NCI-H748 (cell line): ENCODE measurements around the gene AGPAT3.
A peak's percentile ranks its signal among the peaks of the same experiment; 100 is the strongest.

Experiments
- DNase-seq: peaks from one replicate; lab custom pipeline; 2025; ENCODE audit not compliant: unreplicated experiment; lab: John Stamatoyannopoulos, UW

The AGPAT3 gene

GRCh38 chr21:43861706-43862105, 3.3 kb upstream of the AGPAT3 start:
- DNase-seq = peak; percentile 12

- DNase-seq = peak; percentile 73
These were observed 586 bp upstream of the AGPAT3 start for GRCh38 chr21:43864313-43864961.

GRCh38 chr21:43865540-43866259, 677 bp downstream of the AGPAT3 start:
- DNase-seq = no peak

GRCh38 chr21:43866260-43866629, 1.2 kb downstream of the AGPAT3 start:
- DNase-seq = peak; percentile 12

- no peak for DNase-seq
These were observed 1.8 kb downstream of the AGPAT3 start for GRCh38 chr21:43866659-43867331.

GRCh38 chr21:43867332-43867703, 2.3 kb downstream of the AGPAT3 start:
- no peak for DNase-seq

- DNase-seq = no peak
These were observed 2.9 kb downstream of the AGPAT3 start for GRCh38 chr21:43867948-43868347.

- DNase-seq = no peak
These were observed 3.4 kb downstream of the AGPAT3 start for GRCh38 chr21:43868461-43868860.

GRCh38 chr21:43869486-43870325, 4.7 kb downstream of the AGPAT3 start:
- DNase-seq = no peak

- no peak for DNase-seq
These were observed 6.5 kb downstream of the AGPAT3 start for GRCh38 chr21:43871487-43871886.

GRCh38 chr21:43872531-43873197, 7.6 kb downstream of the AGPAT3 start:
- DNase-seq = no peak

GRCh38 chr21:43873673-43874072, 8.7 kb downstream of the AGPAT3 start:
- no peak for DNase-seq

GRCh38 chr21:43874085-43874805, 9.2 kb downstream of the AGPAT3 start:
- no peak for DNase-seq

- DNase-seq = no peak
These were observed 11.6 kb downstream of the AGPAT3 start for GRCh38 chr21:43876605-43877004.

GRCh38 chr21:43877936-43878575, 13.0 kb downstream of the AGPAT3 start:
- DNase-seq = no peak

- DNase-seq = no peak
These were observed 14.5 kb downstream of the AGPAT3 start for GRCh38 chr21:43879348-43880110.

GRCh38 chr21:43880111-43880985, 15.3 kb downstream of the AGPAT3 start:
- no peak for DNase-seq

- no peak for DNase-seq
These were observed 16.3 kb downstream of the AGPAT3 start for GRCh38 chr21:43881283-43881682.
